ENCODE data around the gene KIF26A. TPM values are rescaled to one million over a fixed set of nuclear protein-coding genes. Genes with fewer than 3 reads are reported as not detected.

KIF26A gene
- total and polyA plus RNA-seq, 2 experiments from 2014 or later, result 3.5 to 5.0 TPM

DNA sequence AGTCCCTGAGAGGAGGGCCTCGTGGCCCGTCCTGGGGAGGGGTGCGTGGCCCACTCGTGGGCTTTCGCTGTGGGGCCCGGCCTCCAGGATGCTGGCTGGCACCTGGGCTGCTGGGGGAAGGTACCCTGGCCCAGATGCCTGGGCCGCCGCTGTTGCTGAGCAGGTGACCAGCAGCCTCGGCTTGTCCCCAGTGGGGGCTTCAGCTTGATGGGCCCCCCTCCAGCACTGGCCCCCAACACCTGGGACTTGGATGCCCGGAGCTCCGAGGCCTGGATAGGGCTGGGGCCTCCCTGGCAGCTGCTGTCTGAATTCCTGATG lies 10.8 kb downstream of the KIF26A start:
- DNase-seq (ENCODE audit: low spot score), result no peak

GRCh38 chr14:104149617-104150135 lies 11.3 kb downstream of the KIF26A start:
- H3K4me2 ChIP-seq, result peak overlapping the region; percentile 64
- H3K9me3 ChIP-seq (ENCODE audit: low read depth), result no peaks in the 10 kb centered on the region
- no peaks in the 10 kb centered on the region for H3K9me2 ChIP-seq (replicated peaks; ENCODE audit: insufficient read depth)
- peak; percentile 69 for DNase-seq (ENCODE audit: low spot score)
- TF ChIP-seq EZH2phosphoT487 (IDR thresholded peaks at IDR 0.05; ENCODE audit: low read depth, severe bottlenecking, unreplicated experiment), result no peak
- no peak for TF ChIP-seq EZH2 (IDR thresholded peaks at IDR 0.05; ENCODE audit: borderline replicate concordance)
- TF ChIP-seq, protein P1, sequence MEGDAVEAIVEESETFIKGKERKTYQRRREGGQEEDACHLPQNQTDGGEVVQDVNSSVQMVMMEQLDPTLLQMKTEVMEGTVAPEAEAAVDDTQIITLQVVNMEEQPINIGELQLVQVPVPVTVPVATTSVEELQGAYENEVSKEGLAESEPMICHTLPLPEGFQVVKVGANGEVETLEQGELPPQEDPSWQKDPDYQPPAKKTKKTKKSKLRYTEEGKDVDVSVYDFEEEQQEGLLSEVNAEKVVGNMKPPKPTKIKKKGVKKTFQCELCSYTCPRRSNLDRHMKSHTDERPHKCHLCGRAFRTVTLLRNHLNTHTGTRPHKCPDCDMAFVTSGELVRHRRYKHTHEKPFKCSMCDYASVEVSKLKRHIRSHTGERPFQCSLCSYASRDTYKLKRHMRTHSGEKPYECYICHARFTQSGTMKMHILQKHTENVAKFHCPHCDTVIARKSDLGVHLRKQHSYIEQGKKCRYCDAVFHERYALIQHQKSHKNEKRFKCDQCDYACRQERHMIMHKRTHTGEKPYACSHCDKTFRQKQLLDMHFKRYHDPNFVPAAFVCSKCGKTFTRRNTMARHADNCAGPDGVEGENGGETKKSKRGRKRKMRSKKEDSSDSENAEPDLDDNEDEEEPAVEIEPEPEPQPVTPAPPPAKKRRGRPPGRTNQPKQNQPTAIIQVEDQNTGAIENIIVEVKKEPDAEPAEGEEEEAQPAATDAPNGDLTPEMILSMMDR (IDR thresholded peaks at IDR 0.05; ENCODE audit: poor library complexity), result no peak
- 12% methylated on average over 8 of the region's 12 CpGs for WGBS (ENCODE audit: low lambda C conversion rate, missing lambda C conversion rate)
- no peaks in the 10 kb centered on the region for H3K27me3 ChIP-seq
- H4K20me1 ChIP-seq (ENCODE audit: insufficient read depth, poor library complexity, severe bottlenecking), result no peaks in the 10 kb centered on the region
- H2AFZ ChIP-seq, result no peak overlapping the region
- peaks cover 26% of the 10 kb centered on the region for H3K4me1 ChIP-seq (ENCODE audit: insufficient read depth)
- no peaks in the 10 kb centered on the region for H3K36me3 ChIP-seq (replicated peaks; ENCODE audit: insufficient read depth, low read depth)
- H3K4me3 ChIP-seq, result no peak overlapping the region
- peak overlapping the region; percentile 83 for H3K27ac ChIP-seq
- no peaks in the 10 kb centered on the region for H3K79me2 ChIP-seq

More for the DNA sequence above, 10.8 kb downstream of the KIF26A start:
- Histone ChIP-seq H3K9me3 (ENCODE audit: low read depth) (no peaks in the 10 kb centered on the region), H3K36me3 (replicated peaks; ENCODE audit: insufficient read depth, low read depth) (no peaks in the 10 kb centered on the region), H3K4me1 (ENCODE audit: insufficient read depth) (peaks cover 26% of the 10 kb centered on the region), H2AFZ (no peak overlapping the region), H3K4me2 (peak overlapping the region; percentile 64), H3K27me3 (no peaks in the 10 kb centered on the region), H3K4me3 (no peak overlapping the region), H3K79me2 (no peaks in the 10 kb centered on the region), H3K27ac (peak overlapping the region; percentile 83), H4K20me1 (ENCODE audit: insufficient read depth, poor library complexity, severe bottlenecking) (no peaks in the 10 kb centered on the region), H3K9me2 (replicated peaks; ENCODE audit: insufficient read depth) (no peaks in the 10 kb centered on the region)
- TF ChIP-seq EZH2 (IDR thresholded peaks at IDR 0.05; ENCODE audit: borderline replicate concordance) (no peak), EZH2phosphoT487 (IDR thresholded peaks at IDR 0.05; ENCODE audit: low read depth, severe bottlenecking, unreplicated experiment) (no peak)
- TF ChIP-seq, protein P1 (IDR thresholded peaks at IDR 0.05; ENCODE audit: poor library complexity), result no peak
- 69% methylated on average over 11 of the region's 11 CpGs for WGBS (ENCODE audit: low lambda C conversion rate, missing lambda C conversion rate)

DNA sequence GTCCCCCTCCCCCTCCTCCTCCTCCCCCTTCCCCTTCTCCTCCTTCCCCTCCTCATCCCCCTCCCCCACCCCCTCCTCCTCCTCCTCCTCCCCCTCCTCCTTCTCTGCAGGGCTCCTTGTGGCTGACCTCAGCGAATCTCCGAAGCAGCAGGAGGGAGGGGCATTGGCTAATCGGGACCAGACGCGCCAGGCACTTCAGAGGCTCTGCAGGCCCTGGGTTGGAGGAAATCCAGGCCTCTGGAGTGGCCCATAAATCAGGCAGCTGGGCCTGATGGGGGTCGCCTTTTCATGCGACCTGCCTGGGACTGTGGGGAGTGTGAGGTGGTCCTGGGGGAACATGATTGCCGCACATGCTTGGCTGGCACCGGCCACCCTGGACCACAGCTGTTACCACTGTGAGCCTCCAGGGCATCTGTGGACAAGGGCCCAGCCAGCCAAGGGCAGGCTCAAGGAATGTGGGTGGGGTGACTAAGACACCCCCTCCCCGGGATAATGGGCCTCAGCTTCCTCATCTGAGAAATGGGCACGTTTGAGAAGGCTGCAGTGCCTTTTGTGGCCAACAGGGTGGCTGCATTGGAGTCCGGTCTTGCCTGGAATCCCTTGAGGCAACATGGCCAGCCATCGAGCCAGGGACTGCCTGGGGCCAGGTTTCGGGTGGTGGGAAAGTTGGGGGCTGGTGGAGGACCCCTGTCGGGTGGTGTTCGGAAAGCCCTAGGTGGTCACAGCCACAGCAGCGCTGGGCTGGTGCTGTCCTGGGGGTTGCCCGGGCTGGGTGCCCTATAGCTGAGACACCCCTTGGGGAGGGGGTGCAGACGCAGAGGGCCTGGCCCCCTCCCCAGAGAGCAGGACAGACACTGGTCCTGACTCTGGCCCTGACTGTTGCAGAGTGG lies 12.0 kb downstream of the KIF26A start:
- H2AFZ ChIP-seq, result no peak overlapping the region
- H3K27ac ChIP-seq, result peak overlapping the region; percentile 77
- H3K4me1 ChIP-seq (ENCODE audit: insufficient read depth), result peaks cover 26% of the 10 kb centered on the region
- H3K9me2 ChIP-seq (replicated peaks; ENCODE audit: insufficient read depth), result no peaks in the 10 kb centered on the region
- TF ChIP-seq EZH2phosphoT487 (IDR thresholded peaks at IDR 0.05; ENCODE audit: low read depth, severe bottlenecking, unreplicated experiment), result no peak
- TF ChIP-seq, protein P1 (IDR thresholded peaks at IDR 0.05; ENCODE audit: poor library complexity), result peak; percentile 22
- H3K79me2 ChIP-seq, result no peaks in the 10 kb centered on the region
- H3K9me3 ChIP-seq (ENCODE audit: low read depth), result no peaks in the 10 kb centered on the region
- H3K4me3 ChIP-seq, result no peak overlapping the region
- H3K27me3 ChIP-seq, result no peaks in the 10 kb centered on the region
- H3K36me3 ChIP-seq (replicated peaks; ENCODE audit: insufficient read depth, low read depth), result no peaks in the 10 kb centered on the region
- WGBS (ENCODE audit: low lambda C conversion rate, missing lambda C conversion rate), result 47% methylated on average over 19 of the region's 19 CpGs
- no peaks in the 10 kb centered on the region for H4K20me1 ChIP-seq (ENCODE audit: insufficient read depth, poor library complexity, severe bottlenecking)
- peak; percentile 89 for DNase-seq (ENCODE audit: low spot score)
- peak overlapping the region; percentile 64 for H3K4me2 ChIP-seq

Data from hepatocyte (in vitro differentiated cells).